GM19351 (cell line): ENCODE measurements around the gene RSBN1L.

Experiments
- ATAC-seq: cut with Tn5 transposase; IDR thresholded peaks from one replicate; pipeline ENCODE4 v1.9.1; 2021; ENCODE audit warnings: mild to moderate bottlenecking, moderate library complexity; ENCODE audit not compliant: unreplicated experiment

RSBN1L gene

GRCh38 chr7:77799078-77799964 lies 103.1 kb downstream of the RSBN1L start:
- ATAC-seq = no peak

GRCh38 chr7:77800158-77800557 lies 103.9 kb downstream of the RSBN1L start:
- peak; percentile 23 for ATAC-seq

GRCh38 chr7:77800730-77801129 lies 104.5 kb downstream of the RSBN1L start:
- ATAC-seq = no peak

- ATAC-seq = no peak
Measured at GRCh38 chr7:77802557-77803405, 106.5 kb downstream of the RSBN1L start.

- ATAC-seq = no peak
Measured at GRCh38 chr7:77806425-77806824, 110.2 kb downstream of the RSBN1L start.

GRCh38 chr7:77808517-77808916 lies 112.3 kb downstream of the RSBN1L start:
- ATAC-seq = no peak

- no peak for ATAC-seq
Measured at GRCh38 chr7:77811516-77812289, 115.4 kb downstream of the RSBN1L start.

GRCh38 chr7:77812290-77812685 lies 116.0 kb downstream of the RSBN1L start:
- ATAC-seq = no peak

GRCh38 chr7:77813180-77813579 lies 116.9 kb downstream of the RSBN1L start:
- no peak for ATAC-seq

- ATAC-seq = no peak
Measured at GRCh38 chr7:77819021-77819420, 122.8 kb downstream of the RSBN1L start.

GRCh38 chr7:77820967-77821366 lies 124.7 kb downstream of the RSBN1L start:
- ATAC-seq = no peak

- no peak for ATAC-seq
Measured at GRCh38 chr7:77822269-77822668, 126.0 kb downstream of the RSBN1L start.

- peak; percentile 44 for ATAC-seq
Measured at GRCh38 chr7:77823787-77824186, 127.5 kb downstream of the RSBN1L start.

- ATAC-seq = no peak
Measured at GRCh38 chr7:77824636-77825035, 128.4 kb downstream of the RSBN1L start.

GRCh38 chr7:77825131-77825530 lies 128.9 kb downstream of the RSBN1L start:
- ATAC-seq = no peak

GRCh38 chr7:77826300-77826699 lies 130.0 kb downstream of the RSBN1L start:
- no peak for ATAC-seq

GRCh38 chr7:77827999-77828398 lies 131.7 kb downstream of the RSBN1L start:
- ATAC-seq = no peak

GRCh38 chr7:77830649-77831355 lies 134.5 kb downstream of the RSBN1L start:
- ATAC-seq = peak; percentile 39

GRCh38 chr7:77831481-77831880 lies 135.2 kb downstream of the RSBN1L start:
- no peak for ATAC-seq

GRCh38 chr7:77831953-77832352 lies 135.7 kb downstream of the RSBN1L start:
- no peak for ATAC-seq
